Gastrocnemius medialis (tissue), 4 donors: ENCODE measurements around the gene CPA5.

ENCODE experiments used
- CTCF ChIP-seq, 5 experiments: fragments of 450-650 bp in 3 of 5; fragments of 200-600 bp in 2 of 5; sonication (generic) in 2 of 5; IDR thresholded peaks in 4 of 5; conservative IDR thresholded peaks in 1 of 5; 1 replicate in 4 of 5; 2 replicates in 1 of 5; pipeline ENCODE4 v1.5.1; 2016 to 2019; ENCODE audit warnings: antibody characterized with exemption in 5 of 5, mild to moderate bottlenecking in 3 of 5, moderate library complexity in 3 of 5
- POLR2A ChIP-seq, 2 donors: fragments of 450-650 bp; IDR thresholded peaks; one replicate each; pipeline ENCODE4 v1.6.1; 2017; ENCODE audit warnings: antibody characterized with exemption in 2 of 2, mild to moderate bottlenecking in 2 of 2, moderate library complexity in 2 of 2

GRCh38 chr7:130345725-130346124 lies 1.1 kb downstream of the CPA5 start:
- no peak for TF ChIP-seq POLR2A (IDR thresholded peaks at IDR 0.05)
- TF ChIP-seq CTCF (IDR thresholded peaks at IDR 0.05 in 4 of 5, conservative IDR thresholded peaks at IDR 0.05 in 1 of 5), result no peak
